Activated CD8-positive, alpha-beta memory T cell treated with anti-CD3 and anti-CD28 coated beads, Interleukin-2, amount 50 U/mL, for 24 hours (primary cell): ENCODE data around the gene STN1.

Experiments
- DNase-seq: peaks from one replicate; pipeline ENCODE4 v3.0.0-alpha.2; 2020; ENCODE audit errors: extremely low read depth

Gene STN1

GRCh38 chr10:103843854-103844570 is 74.0 kb downstream of the STN1 start:
- DNase-seq: no peak

DNA sequence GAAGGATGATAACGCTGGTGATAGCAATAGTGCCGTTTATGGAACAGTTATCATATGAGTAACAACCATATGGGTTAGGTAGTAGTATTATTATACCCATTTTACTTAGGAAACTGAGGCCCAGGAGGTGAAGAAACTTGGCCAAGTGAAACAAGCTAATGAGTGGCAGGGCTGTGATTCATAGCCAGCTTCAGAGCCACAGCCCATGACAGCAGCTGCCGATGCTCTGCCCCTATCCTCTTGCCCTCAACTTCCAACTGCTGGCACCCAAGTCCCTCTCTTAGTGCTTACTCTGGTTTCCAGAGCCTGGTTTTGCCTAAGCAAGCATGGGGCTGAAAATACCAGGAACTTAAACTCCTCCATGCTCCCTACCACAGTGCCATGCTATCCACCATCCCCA is 74.9 kb downstream of the STN1 start:
- DNase-seq: no peak

DNA sequence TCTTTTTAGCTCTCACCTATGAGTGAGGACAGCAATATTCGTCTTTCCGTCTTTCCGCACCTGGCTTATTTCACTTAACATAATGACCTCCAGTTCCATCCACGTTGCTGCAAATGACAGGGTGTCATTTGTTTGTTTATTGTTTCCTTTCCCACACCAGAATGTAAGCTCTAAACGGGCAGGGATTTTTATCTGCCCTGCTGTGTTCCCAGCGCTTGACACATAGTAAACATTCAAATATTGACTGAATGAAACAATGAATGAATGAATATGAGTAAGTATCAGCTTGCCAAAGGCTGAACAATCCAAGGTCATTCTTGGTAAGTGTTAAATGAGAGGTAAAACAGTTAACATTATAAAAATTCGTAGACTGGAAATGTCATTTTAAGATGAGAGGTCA is 75.4 kb downstream of the STN1 start:
- DNase-seq: no peak

DNA sequence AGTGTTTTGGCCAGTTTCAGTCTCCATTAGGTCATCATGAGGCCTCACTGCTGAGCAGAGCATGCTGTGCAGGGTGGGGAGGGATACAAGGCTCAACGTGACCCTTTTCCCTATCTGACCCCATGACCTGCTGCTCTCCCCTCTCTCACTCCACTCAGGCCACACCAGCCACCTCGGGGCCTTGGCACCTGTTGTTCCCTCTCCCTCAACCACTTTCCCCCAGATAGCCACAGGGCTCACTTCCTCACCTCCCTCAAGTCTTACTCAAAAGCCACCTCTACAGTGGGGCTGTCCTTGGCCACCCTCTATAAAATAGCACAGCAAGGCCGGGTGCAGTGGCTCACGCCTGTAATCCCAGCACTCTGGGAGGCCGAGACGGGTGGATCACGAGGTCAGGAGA is 76.5 kb downstream of the STN1 start:
- DNase-seq: no peak

DNA sequence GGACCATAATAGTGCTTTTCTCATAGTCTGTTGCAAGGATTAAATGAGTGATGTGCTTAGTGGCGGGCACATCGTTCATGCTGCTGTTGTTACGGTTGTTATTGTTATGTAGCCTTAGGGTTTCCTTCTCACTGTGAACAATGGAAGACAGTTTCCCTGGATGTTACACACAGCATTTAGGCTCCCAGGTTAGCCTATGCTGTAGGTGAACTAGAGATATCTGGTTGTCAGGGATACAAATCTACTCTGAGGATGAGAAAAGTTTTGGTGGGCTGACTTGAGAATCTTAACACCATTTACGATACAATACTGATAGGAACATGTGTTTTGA is 77.3 kb downstream of the STN1 start:
- no peak for DNase-seq

GRCh38 chr10:103839872-103840739 is 77.9 kb downstream of the STN1 start:
- no peak for DNase-seq

DNA sequence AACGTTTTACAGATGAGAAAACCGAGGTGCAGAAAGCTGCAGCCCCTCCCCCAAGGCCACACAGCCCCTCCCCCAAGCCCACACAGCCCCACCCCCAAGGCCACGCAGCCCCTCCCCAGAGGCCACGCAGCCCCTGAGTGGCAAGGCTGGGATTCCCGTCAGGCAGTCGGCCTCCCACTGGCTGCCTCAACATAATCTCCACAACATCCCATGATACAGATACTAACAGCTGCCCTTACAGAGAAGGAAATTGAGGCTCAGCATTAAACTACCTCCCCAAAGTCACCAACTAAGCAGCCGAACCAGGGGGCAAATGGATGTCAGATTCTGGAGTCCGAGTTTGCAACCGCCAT is 78.5 kb downstream of the STN1 start:
- no peak for DNase-seq

DNA sequence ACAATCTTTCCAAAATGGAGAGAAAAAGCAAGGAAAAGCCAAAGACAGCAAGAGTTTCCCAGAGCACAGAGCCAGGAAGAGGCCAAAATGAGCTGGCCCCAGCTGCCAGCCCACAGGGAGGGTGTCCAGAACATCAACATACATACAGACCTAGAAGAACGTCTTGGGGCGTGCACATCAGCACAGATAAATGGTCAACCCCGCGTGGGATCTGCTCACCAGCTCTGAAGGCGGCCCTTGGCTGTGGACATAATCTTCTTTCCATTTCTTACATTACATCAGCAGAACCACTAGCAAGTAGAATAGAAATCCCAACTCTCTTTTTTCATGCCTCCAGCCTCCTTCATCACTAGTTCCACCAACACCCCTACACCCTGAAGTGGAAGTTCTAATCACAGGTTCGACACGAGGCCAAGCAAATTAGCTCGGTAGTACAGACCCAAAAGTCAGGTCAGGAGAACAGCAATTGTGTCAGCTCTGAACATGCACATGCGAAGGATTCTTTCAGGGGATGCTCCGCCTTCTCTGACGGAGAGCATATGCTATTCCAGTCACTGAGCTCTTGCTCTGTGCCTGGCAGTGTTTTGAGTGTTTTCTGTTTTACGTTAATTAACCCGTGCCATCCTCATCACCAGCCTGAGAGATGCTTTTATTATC is 79.0 kb downstream of the STN1 start:
- no peak for DNase-seq

DNA sequence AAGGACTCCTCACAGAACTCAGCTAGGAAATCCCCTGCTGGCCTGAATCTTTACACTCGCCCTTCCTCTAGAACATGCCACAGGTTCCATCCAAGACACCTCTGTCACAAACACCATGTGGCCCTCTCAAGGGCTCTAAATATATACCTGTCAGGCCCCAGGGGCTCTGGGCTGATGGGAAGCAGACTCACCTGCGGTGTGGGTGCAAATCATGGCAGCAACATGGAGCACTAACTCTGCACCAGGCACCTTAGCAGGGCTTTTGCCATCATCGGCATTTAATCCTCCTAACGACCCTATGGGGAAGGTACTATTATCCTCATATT is 80.0 kb downstream of the STN1 start:
- DNase-seq: no peak

DNA sequence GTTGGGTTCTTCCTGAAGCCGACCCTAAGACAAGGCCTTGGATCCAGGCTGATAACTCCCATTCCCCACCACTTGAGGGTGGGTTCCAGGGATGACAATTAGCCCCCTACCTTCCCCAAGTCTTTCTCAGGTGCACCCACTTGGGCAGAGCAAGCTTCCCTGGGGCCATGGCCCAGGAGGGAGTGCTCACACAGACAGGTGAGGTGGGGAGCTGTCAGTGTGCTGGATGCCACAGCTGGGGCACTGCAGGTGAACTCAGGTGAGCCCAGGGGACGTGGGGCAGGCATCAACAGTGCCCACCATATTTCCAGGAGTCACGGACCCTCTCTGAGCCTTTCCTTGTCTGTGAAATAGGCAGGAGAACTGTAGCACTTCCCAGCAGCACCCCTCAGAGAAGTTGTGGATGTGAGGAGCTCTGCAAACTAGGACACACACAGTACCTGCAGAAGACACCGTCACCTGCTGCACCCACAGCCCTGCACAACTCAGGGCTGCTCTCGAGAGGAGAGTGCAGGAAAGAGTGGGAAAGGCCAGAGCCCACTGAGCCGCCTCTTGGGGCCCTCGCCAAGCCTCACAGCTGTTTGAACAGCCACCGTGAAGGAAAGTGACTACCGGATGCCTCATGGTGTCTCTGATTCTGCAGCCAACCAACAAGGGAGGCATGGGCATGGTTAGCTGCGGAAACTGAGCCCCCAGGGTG is 80.5 kb downstream of the STN1 start:
- DNase-seq: no peak

GRCh38 chr10:103836861-103837260 is 81.1 kb downstream of the STN1 start:
- no peak for DNase-seq

DNA sequence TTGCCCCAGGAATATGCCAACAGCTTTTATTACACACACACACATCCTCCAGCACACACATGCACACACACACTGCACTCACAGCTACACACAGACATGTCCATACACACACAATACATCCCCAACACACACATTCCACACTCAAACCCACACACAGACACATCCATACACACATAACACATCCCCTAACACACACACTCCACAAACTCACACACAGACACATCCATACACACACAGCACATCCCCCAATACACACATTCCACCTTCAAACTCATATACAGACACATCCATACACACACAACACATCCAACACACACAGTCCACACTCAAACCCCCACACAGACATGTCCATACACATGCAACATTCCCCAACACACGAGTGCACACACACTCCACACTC is 81.7 kb downstream of the STN1 start:
- no peak for DNase-seq

GRCh38 chr10:103835096-103836050 is 82.6 kb downstream of the STN1 start:
- DNase-seq: no peak

DNA sequence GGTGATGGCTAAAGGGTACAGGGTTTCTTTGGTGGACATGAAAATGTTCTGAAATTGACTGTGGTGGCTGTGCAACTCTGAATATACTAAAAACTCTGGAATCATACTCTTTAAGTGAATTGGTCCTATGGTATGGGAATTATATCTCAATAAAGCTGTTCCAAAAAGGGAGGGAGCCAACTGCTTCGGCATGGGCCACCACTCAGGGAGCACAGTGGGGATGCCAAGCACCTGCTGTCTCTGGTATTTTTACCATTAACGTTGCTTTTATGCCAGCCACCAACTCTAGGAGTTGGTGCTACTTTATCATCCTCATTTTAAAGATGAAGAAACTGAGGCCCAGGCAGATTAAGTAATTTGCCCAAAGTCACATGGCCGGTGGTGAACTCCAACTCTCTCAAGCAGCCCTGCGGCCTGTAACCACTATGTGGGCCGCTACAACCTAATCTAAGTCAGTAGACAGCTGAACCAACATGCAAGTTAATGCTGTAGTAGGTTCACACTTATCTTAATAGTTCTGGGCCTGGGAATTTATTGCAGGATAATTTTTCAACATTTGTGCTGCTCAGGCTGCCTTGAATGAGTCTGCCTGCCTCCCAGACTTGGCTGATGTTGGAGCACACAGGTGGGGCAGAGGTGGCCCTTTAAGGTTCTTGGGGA is 83.4 kb downstream of the STN1 start:
- no peak for DNase-seq

DNA sequence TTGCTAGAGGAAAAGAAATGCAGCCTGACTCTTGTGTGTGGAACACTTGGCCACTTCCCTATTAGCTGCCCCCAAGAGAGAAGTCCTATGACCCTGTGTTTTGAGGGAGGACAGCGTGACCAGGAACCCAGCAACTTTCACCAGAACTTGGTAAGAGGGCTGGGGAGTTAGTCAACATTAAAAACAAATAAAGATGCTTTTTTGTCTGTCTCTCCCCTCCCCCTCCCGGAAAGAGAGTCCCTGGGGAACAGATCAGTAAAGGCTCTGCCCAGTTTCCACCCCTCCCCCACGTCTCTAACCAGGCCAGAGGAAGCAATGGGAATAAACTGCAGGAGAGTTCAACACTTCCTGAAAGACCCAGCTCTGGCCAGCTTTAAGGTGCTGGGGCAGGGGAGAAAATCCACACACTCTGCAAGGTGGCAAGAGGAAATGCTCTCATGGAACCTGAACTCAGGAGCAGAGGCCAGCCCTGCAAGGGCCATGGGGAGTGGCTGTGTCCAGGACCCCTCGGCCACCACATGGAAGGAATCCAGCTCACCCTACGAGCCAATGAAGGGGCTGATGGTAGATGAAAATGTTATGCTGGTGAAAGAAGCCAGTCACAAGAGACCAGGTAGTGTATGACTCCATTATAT is 84.1 kb downstream of the STN1 start:
- no peak for DNase-seq

DNA sequence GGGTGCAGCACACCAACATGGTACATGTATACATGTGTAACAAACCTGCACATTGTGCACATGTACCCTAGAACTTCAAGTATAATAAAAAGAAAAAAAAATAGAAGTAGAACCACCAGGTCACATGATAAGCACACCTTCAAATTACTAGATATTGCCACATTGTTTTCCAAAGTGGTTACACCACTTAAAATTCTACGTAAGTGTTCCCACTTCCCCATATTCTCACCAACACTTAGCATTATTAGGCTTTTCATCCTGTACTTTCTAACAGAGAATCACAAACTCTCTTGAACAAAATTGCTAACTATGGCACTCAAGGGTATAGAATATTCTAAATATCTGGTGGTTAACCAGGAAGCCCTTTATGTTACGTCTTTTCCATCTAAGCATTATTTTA is 85.2 kb downstream of the STN1 start:
- DNase-seq: no peak
